NCI-H748 treated with DMSO at 0.1 percent for 48 hours (cell line): ENCODE results near the gene SNW1.
"Not testable (repeated sequence)": the region's sequence is repeated elsewhere in the genome, so short reads cannot be mapped to it uniquely, and the experiment has no call there.

Experiments
- DNase-seq: peaks from one replicate; lab custom pipeline; 2025; lab: John Stamatoyannopoulos, UW

SNW1 gene

DNA sequence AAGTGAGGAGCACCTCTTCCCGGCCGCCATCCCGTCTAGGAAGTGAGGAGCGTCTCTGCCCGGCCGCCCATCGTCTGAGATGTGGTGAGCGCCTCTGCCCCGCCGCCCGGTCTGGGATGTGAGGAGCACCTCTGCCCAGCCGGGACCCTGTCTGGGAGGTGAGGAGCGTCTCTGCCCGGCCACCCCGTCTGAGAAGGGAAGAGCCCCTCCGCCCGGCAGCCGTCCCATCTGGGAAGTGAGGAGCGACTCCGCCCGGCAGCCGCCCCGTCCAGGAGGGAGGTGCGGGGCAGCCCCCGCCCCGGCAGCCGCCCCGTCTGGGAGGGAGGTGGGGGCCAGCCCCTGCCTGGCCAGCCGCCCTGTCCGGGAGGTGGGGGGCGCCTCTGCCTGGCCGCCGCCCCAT, 13.5 kb downstream of the SNW1 start:
- not testable (repeated sequence) for DNase-seq

GRCh38 chr14:77746064-77746702, 14.8 kb downstream of the SNW1 start:
- no peak for DNase-seq

- no peak for DNase-seq
These were observed 19.5 kb downstream of the SNW1 start for GRCh38 chr14:77741438-77741837.

DNA sequence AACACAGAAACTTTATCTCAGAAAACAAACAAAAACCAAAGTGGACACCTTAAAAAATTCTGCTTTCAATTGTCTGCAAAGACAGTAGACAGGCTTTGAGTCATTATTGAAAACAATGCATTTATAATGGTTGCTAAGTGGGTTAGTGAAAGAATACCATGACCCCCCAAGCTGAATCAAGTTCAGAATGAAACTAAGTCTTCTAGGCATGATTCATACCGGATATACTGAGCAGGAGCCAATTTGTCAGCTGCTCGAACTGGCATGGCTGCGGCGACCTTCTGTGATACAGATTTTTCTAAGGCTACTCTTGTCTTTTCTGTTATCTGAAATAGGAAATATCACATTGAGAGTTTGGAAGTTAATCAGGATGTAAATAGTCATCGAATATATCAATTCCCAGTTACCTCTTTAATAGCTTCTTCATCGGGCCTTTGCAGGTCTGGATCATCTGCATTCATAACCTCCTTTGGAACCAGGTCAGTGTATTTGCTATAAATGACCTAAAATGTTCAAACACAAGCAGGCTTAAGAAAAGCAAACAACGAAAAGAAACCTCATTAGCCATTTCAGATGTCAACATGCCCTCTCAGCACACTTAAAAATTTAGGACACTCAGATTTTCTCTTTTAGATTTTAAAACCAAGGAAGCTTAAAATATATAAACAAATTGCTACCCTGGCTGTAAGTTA, 22.3 kb downstream of the SNW1 start:
- no peak for DNase-seq

GRCh38 chr14:77730976-77731497, 29.9 kb downstream of the SNW1 start:
- no peak for DNase-seq

DNA sequence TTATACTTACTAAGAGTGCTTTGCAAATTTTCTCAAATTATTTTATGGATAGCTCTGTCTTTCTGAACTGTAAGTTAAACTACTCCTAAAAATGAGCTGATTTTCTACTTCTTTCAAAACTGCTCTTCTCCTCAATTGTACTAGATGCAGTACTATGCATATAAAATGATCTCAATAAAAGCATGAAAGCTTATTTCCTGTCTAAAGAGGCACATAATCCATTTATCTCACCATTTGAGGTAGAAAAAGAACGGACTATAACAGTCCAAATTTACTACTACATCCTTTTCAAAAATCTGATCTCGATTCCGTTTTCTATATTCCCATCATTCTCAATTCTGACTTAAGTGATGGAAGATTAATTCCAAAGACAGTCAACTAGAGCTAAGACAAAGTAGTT, 38.7 kb downstream of the SNW1 start:
- DNase-seq = no peak

GRCh38 chr14:77721437-77721836, 39.5 kb downstream of the SNW1 start:
- no peak for DNase-seq

GRCh38 chr14:77717608-77718305, 43.2 kb downstream of the SNW1 start:
- no peak for DNase-seq

- no peak for DNase-seq
These were observed 46.0 kb downstream of the SNW1 start for GRCh38 chr14:77714926-77715325.

DNA sequence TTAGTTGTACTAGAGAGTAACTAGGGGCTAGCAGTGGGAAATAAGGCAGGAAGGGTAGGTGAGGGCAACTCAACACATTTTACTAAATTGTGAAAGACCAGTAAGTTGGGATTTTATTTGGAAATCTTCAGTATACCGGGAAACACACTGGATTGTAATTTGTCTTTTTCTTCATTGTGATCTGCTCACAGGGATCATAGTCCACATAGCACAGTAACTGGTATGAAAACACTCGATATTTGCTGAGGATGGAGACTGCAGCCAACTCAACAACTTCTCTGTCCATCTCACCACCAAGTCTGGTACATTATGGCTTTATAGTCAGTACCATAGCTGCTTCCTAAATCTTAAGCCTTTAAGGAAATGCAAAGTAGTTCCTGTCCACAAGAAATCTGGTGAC, 50.6 kb downstream of the SNW1 start:
- DNase-seq = no peak

- no peak for DNase-seq
These were observed 51.5 kb downstream of the SNW1 start for GRCh38 chr14:77709412-77709811.

DNA sequence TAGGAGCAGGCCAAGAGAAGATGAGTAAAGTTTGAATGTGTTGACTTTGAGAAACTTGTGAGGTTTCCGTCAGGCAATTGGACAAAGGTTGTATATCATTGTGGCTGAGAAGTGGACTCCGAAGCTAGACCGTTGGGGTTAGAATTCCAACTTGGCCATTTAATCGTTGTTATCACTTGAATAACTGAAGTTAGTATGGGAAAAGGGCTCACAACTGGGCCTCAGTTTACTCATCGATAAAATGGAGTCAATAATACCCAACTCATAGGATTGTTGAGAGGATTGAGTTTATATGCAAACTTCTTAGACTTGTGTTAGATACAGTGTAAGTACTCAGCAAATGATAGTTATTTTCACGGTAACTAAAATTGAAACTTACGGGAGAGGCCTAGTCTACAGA, 52.2 kb downstream of the SNW1 start:
- no peak for DNase-seq

DNA sequence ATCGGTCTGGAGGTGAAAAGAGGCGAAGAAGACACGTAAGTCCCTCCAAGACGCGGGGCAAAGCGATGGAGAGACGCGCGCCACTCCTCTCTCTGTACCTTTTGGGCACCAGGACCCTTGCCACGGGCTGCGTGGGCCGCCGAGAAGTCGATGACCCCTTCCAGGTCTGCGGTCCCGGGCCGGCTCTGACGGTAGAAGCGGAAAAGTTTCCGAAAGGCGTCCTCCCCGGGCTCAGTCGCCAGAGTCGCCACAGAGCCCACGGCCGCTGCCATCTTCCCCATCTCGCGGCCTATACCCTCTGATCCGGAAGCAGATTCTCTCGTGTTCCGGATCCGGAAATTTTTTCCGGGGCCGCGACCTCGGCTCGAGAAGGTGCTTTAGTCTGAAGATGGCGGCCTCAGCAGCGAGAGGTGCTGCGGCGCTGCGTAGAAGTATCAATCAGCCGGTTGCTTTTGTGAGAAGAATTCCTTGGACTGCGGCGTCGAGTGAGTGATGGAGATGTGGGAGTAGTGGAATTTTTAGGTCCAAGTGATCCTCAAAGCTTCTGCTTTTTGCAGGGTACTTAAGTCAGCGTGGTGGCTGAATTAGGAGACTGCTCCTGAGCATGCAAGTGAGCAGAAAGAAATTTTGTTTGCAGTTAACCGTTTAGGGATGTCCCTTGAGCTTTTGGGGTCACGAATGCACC, 53.1 kb downstream of the SNW1 start, which contains the start of the genes ALKBH1 and SLIRP:
Gene ALKBH1 (minus strand): TSS at position 300 of the 685 bp plus-strand sequence. CDS start 19 bp downstream, at position 281.
Gene SLIRP (plus strand): TSS at position 380 of the 685 bp plus-strand sequence. CDS start 9 bp downstream, at position 389.
- peak; percentile 69 for DNase-seq

- DNase-seq = no peak
These were observed 53.6 kb downstream of the SNW1 start for GRCh38 chr14:77707355-77707723.

GRCh38 chr14:77691259-77691658, 69.7 kb downstream of the SNW1 start:
- no peak for DNase-seq

- DNase-seq = no peak
These were observed 78.8 kb downstream of the SNW1 start for GRCh38 chr14:77682158-77682553.

DNA sequence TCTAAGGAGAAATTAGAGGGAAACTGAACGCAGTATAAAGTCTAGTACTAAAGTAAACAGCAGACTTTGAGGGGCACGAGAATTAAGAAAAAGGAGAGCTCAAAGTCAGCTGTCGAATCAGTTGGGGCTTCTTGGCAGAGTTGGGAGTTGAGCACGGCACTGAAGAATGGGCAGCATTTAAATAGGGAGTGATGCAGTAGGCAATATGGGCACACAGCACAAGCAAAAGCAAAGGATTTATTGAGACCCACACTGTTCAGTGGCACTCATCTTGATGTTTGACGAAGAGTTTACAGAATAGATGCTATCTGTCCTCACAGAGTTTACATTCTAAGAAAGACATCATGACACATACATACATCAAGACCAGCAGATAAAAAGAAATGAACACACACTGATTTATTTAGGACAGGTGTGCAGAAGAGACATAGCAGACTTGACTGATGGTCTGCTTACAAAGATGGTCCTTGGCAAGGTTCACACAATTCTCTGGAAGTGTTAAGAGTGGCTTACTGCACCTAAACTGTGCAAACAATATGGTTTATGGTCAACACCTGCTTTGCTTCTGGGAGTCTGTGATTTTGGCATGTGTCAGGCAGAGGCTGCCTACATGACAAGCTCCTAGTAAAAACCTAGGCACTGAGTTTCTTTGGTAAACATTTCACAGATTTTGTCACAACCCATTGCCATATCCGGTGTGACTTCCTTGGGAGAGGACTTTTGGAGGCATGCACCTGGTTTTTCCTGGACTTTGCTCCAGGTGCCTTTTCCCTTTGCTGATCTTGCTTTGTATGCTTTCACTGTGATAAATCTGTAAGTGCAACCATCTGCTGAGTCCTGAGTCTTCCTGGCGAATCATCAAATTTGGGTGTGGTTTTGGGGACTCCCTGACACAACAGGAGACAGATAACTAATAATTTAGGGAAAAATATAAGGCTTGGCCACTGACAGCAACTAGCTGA, 79.5 kb downstream of the SNW1 start:
- DNase-seq = no peak

DNA sequence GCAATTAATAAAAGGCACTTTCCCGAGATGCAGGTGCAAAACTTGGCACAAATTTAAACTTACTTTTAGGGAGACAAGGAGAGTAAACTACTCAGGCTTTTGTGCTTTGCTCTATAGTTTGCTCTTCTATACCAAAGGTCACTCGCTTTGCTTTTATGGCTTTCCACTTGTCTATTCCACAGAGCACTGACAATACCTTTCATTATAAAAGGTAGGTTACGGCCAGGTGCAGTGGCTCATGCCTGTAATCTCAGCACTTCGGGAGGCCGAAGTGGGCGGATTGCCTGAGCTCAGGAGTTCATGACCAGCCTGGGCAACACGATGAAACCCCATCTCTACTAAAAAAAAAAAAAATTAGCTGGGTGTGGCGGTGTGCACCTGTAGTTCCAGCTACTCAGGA, 86.0 kb downstream of the SNW1 start:
- DNase-seq = no peak

DNA sequence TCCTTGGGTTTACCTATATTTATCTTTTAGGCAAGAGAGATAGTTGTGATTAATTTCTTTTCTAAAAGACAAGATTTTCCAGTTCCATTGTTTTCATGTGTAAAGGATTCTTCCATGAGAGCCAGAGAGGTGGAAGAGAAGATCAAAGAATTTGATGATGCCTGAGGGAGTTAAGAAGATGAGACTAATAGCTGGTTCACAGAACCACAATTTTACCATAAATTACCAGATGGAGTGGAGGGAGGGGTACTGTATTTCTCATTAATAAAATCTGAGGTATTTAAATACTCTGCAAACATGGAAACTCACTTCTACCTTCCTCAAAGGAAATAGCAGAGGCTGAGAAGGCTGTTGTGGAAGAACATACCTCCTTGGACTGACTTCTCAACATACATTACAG, 87.8 kb downstream of the SNW1 start:
- DNase-seq = no peak
